ENCODE results near the gene IGFN1. TPM values are rescaled to one million over a fixed set of nuclear protein-coding genes. Genes with fewer than 3 reads are reported as not detected.

Gene IGFN1
- total and polyA plus RNA-seq, 2 of the 4 experiments (the other 2 are of a cell fraction) = 0.05 TPM; not detected in 1

DNA sequence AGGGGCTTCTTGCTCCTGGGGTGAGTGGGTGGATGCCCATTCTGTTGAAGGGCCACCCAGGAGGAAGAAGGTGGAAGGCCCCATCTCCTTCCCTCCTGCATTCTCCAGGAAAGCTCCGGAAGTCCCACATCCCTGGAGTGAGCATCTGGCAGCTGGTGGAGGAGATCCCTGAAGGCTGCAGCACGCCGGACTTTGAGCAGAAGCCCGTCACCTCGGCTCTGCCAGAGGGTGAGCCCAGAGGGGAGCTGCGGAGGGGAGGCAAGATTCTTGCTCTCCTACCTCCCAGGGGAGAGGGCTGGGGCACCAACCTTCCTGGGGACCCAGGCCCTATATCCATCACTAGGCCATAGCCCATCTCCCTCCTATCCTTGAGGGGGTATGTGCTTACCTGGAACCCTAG is 3.4 kb downstream of the IGFN1 start:
- Histone ChIP-seq H2AK5ac (ENCODE audit: low read depth, low read length) (no peak overlapping the region), H3K14ac (replicated peaks; ENCODE audit: low read depth, low read length) (no peak overlapping the region), H3K9ac (ENCODE audit: low read depth, low read length) (no peak overlapping the region), H3K4me1 (ENCODE audit: control insufficient read depth, insufficient read depth, low read length) (0 out of 2 replicates have a peak, but pooled peaks cover 1% of the 10 kb centered on the region), H3K9me3 (ENCODE audit: control insufficient read depth, insufficient read depth, low read length) (no peaks in the 10 kb centered on the region), H2AFZ (replicated peaks; ENCODE audit: low read length, poor library complexity) (no peak overlapping the region), H4K5ac (ENCODE audit: low read depth, low read length) (no peak overlapping the region), H3K36me3 (ENCODE audit: control insufficient read depth, insufficient read depth, low read length) (no peaks in the 10 kb centered on the region), H3K27me3 (ENCODE audit: control insufficient read depth, insufficient read depth, low read length) (peaks cover 5% of the 10 kb centered on the region; the same call in 1 of the 2 replicates), H3K4me2 (ENCODE audit: low read depth, low read length) (no peak overlapping the region), H3K23ac (ENCODE audit: low read depth, low read length) (no peak overlapping the region), H3K27ac (ENCODE audit: insufficient read depth, low read length) (no peak overlapping the region), H3K4me3 (ENCODE audit: insufficient read depth, low read depth, low read length) (no peak overlapping the region), H3K18ac (ENCODE audit: low read depth, low read length) (no peak overlapping the region), H4K8ac (ENCODE audit: low read depth in 2 of 2, low read length in 2 of 2) (no peak overlapping the region), H2BK5ac (ENCODE audit: low read depth, low read length, poor library complexity, severe bottlenecking) (no peak overlapping the region), H2BK120ac (ENCODE audit: low read depth, low read length) (no peak overlapping the region), H2BK20ac (ENCODE audit: low read depth, low read length) (no peak overlapping the region), H4K20me1 (ENCODE audit: insufficient read depth, low read length) (no peaks in the 10 kb centered on the region), H2AK9ac (replicated peaks; ENCODE audit: low read depth, low read length, poor library complexity) (no peak overlapping the region), H2BK15ac (ENCODE audit: low read depth, low read length) (no peak overlapping the region), H4K91ac (ENCODE audit: insufficient read depth, low read depth, low read length) (no peak overlapping the region), H3K4ac (ENCODE audit: low read depth, low read length) (no peak overlapping the region), H3K9me1 (ENCODE audit: insufficient read depth, low read length) (peaks cover 5% of the 10 kb centered on the region), H3K56ac (ENCODE audit: extremely low read depth, insufficient read depth, low read length) (no peak overlapping the region), H3K79me1 (ENCODE audit: low read depth in 1 of 2, low read length in 2 of 2) (no peaks in the 10 kb centered on the region)
- ChIA-PET CTCF (no interaction called here), POLR2A (ENCODE audit: unreplicated experiment) (no interaction called here)
- WGBS, 2 experiments (ENCODE audit: extremely low coverage in 2 of 2, insufficient read length in 1 of 2) = no CpG with 5 or more reads among the region's 6 CpGs
- dilution Hi-C loops (cut with HindIII; ENCODE audit: low sequenced_read_pairs, unreplicated experiment) = no loop called here
- DNase-seq (no peak), ATAC-seq (ENCODE audit: low read depth) (no peak)
- BruUV-seq (replicated peaks) = no TSS peak
- TF ChIP-seq SMC3 (IDR thresholded peaks at IDR 0.05; ENCODE audit: low read depth, low read length) (no peak), RAD21 (IDR thresholded peaks at IDR 0.05; ENCODE audit: low read length) (no peak), MAFK (IDR thresholded peaks at IDR 0.05; ENCODE audit: low read depth, low read length) (no peak), POLR2A (IDR thresholded peaks at IDR 0.05; ENCODE audit: low read depth, low read length) (no peak), RCOR1 (IDR thresholded peaks at IDR 0.05; ENCODE audit: insufficient replicate concordance, low read length) (no peak), MXI1 (IDR thresholded peaks at IDR 0.05; ENCODE audit: borderline replicate concordance, low read depth, low read length) (no peak), CEBPB (IDR thresholded peaks at IDR 0.05; ENCODE audit: low read depth, low read length) (no peak), MAZ (IDR thresholded peaks at IDR 0.05; ENCODE audit: borderline replicate concordance, low read depth, low read length) (no peak)
- TF ChIP-seq, protein P1, sequence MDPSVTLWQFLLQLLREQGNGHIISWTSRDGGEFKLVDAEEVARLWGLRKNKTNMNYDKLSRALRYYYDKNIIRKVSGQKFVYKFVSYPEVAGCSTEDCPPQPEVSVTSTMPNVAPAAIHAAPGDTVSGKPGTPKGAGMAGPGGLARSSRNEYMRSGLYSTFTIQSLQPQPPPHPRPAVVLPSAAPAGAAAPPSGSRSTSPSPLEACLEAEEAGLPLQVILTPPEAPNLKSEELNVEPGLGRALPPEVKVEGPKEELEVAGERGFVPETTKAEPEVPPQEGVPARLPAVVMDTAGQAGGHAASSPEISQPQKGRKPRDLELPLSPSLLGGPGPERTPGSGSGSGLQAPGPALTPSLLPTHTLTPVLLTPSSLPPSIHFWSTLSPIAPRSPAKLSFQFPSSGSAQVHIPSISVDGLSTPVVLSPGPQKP (IDR thresholded peaks at IDR 0.05; ENCODE audit: borderline replicate concordance, low read depth, low read length) = no peak
- TF ChIP-seq, protein P2, sequence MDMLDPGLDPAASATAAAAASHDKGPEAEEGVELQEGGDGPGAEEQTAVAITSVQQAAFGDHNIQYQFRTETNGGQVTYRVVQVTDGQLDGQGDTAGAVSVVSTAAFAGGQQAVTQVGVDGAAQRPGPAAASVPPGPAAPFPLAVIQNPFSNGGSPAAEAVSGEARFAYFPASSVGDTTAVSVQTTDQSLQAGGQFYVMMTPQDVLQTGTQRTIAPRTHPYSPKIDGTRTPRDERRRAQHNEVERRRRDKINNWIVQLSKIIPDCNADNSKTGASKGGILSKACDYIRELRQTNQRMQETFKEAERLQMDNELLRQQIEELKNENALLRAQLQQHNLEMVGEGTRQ (IDR thresholded peaks at IDR 0.05; ENCODE audit: low read depth, low read length) = no peak
- TF ChIP-seq, protein P3, sequence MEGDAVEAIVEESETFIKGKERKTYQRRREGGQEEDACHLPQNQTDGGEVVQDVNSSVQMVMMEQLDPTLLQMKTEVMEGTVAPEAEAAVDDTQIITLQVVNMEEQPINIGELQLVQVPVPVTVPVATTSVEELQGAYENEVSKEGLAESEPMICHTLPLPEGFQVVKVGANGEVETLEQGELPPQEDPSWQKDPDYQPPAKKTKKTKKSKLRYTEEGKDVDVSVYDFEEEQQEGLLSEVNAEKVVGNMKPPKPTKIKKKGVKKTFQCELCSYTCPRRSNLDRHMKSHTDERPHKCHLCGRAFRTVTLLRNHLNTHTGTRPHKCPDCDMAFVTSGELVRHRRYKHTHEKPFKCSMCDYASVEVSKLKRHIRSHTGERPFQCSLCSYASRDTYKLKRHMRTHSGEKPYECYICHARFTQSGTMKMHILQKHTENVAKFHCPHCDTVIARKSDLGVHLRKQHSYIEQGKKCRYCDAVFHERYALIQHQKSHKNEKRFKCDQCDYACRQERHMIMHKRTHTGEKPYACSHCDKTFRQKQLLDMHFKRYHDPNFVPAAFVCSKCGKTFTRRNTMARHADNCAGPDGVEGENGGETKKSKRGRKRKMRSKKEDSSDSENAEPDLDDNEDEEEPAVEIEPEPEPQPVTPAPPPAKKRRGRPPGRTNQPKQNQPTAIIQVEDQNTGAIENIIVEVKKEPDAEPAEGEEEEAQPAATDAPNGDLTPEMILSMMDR (conservative IDR thresholded peaks at IDR 0.05; ENCODE audit: low read depth, low read length) = no peak
- in situ Hi-C loops (cut with MboI; ENCODE audit: low sequenced_read_pairs) = no loop called here
- intact Hi-C loops (cut with micrococcal nuclease) = no loop called here
